Measurements from ENCODE around the gene NRG3. TPM values are rescaled to one million over a fixed set of nuclear protein-coding genes. Genes with fewer than 3 reads are reported as not detected.

Gene NRG3
- total RNA-seq, 2 donors from 2014 or later, result 0.97 TPM; not detected in 1

GRCh38 chr10:82148764-82149163 lies 273.8 kb downstream of the NRG3 start:
- no peak for TF ChIP-seq POLR2A (IDR thresholded peaks at IDR 0.05)
- TF ChIP-seq, protein P1, sequence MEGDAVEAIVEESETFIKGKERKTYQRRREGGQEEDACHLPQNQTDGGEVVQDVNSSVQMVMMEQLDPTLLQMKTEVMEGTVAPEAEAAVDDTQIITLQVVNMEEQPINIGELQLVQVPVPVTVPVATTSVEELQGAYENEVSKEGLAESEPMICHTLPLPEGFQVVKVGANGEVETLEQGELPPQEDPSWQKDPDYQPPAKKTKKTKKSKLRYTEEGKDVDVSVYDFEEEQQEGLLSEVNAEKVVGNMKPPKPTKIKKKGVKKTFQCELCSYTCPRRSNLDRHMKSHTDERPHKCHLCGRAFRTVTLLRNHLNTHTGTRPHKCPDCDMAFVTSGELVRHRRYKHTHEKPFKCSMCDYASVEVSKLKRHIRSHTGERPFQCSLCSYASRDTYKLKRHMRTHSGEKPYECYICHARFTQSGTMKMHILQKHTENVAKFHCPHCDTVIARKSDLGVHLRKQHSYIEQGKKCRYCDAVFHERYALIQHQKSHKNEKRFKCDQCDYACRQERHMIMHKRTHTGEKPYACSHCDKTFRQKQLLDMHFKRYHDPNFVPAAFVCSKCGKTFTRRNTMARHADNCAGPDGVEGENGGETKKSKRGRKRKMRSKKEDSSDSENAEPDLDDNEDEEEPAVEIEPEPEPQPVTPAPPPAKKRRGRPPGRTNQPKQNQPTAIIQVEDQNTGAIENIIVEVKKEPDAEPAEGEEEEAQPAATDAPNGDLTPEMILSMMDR (IDR thresholded peaks at IDR 0.05), result no peak
- TF ChIP-seq POLR2AphosphoS5 (IDR thresholded peaks at IDR 0.05), result no peak
- no peak overlapping the region for H3K4me3 ChIP-seq
- no peak overlapping the region for H3K27ac ChIP-seq
- H3K4me1 ChIP-seq (replicated peaks), result no peaks in the 10 kb centered on the region
- DNase-seq (ENCODE audit: low spot score), result no peak
- H3K9me3 ChIP-seq, result no peaks in the 10 kb centered on the region
- intact Hi-C loops (cut with DNase I), result no loop called here
- no peaks in the 10 kb centered on the region for H3K27me3 ChIP-seq (replicated peaks; ENCODE audit: insufficient read depth)
- 22% methylated on average over 1 of the region's 1 CpG for WGBS
- no peaks in the 10 kb centered on the region for H3K36me3 ChIP-seq

- TF ChIP-seq POLR2A (IDR thresholded peaks at IDR 0.05) (no peak), POLR2AphosphoS5 (IDR thresholded peaks at IDR 0.05) (no peak)
- TF ChIP-seq, protein P1 (IDR thresholded peaks at IDR 0.05), result no peak
- 12% methylated on average over 4 of the region's 4 CpGs for WGBS
- no peaks in the 10 kb centered on the region for H3K27me3 ChIP-seq (replicated peaks; ENCODE audit: insufficient read depth)
Measured at GRCh38 chr10:82149674-82150073, 274.7 kb downstream of the NRG3 start.

DNA sequence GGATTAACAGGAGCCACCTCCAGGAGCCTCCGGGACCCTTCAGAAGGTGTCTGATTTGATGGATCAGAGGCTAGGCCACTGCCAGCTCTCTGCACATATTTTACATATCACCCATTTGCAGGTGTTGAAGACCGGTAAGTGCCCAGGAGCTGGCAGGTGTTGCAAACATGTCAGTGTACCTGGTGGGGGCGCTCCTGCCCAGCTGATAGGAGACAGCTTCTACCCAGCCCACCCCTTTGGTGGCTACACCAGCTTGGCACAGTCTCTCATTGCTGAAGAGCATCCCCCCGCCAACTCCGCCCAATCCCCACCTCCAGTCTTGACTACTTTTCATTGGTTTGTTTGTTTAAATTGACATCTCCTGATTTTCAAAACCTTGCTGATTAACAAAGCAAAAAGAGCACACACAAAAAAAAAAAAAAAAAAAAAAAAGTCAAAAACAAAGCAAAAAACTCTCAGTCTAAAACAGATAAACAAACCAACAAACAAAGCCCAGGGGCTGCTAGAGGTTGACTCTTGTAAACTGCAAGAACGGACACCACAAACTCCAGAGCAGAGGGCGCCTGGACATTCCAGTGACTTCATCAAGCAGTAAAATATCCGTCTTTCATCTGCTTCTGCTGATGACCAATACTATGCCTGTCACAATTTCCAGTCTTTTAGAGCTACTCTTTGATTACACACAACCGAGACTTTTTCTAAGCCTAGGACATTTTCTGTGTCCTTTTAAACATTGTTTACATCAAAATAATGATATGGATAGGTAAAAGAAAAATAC lies 275.3 kb downstream of the NRG3 start:
- no peak for DNase-seq (ENCODE audit: low spot score)

More at GRCh38 chr10:82149674-82150073, 274.7 kb downstream of the NRG3 start:
- no peak for DNase-seq (ENCODE audit: low spot score)
- intact Hi-C loops (cut with DNase I), result no loop called here
- Histone ChIP-seq H3K27ac (no peak overlapping the region), H3K36me3 (no peaks in the 10 kb centered on the region), H3K9me3 (no peaks in the 10 kb centered on the region), H3K4me3 (no peak overlapping the region), H3K4me1 (replicated peaks) (no peaks in the 10 kb centered on the region)

DNA sequence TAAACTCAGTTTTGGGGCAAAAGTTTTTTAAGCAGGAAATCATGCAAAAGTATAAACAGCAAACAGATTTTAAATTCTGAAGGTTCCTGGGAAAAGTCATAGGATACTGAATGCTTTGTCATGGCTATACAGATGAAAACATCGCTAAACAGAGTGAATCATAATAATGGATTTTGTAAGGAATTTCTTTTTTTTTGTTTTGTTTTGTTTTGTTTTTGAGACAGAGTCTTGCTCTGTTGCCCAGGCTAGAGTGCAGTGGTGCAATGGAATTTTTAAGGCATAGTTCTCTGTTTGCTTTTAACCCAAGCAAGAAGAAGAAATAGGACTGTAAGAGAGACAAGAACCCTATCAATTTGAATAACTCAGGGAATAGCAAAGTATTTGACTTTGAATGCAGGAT lies 285.3 kb downstream of the NRG3 start:
- intact Hi-C loops (cut with DNase I), result no loop called here
- TF ChIP-seq POLR2AphosphoS5 (IDR thresholded peaks at IDR 0.05), result no peak
- no peak for TF ChIP-seq POLR2A (IDR thresholded peaks at IDR 0.05)
- TF ChIP-seq, protein P1 (IDR thresholded peaks at IDR 0.05), result no peak
- no peak for DNase-seq (ENCODE audit: low spot score)
- H3K4me1 ChIP-seq (replicated peaks), result no peaks in the 10 kb centered on the region
- no peak overlapping the region for H3K27ac ChIP-seq
- H3K27me3 ChIP-seq (replicated peaks; ENCODE audit: insufficient read depth), result no peaks in the 10 kb centered on the region
- 96% methylated on average over 1 of the region's 1 CpG for WGBS
- H3K9me3 ChIP-seq, result no peaks in the 10 kb centered on the region
- H3K36me3 ChIP-seq, result no peaks in the 10 kb centered on the region
- H3K4me3 ChIP-seq, result no peak overlapping the region

More for the DNA sequence above, 275.3 kb downstream of the NRG3 start:
- Histone ChIP-seq H3K9me3 (no peaks in the 10 kb centered on the region), H3K27ac (no peak overlapping the region), H3K27me3 (replicated peaks; ENCODE audit: insufficient read depth) (no peaks in the 10 kb centered on the region), H3K36me3 (no peaks in the 10 kb centered on the region), H3K4me1 (replicated peaks) (no peaks in the 10 kb centered on the region), H3K4me3 (no peak overlapping the region)
- intact Hi-C loops (cut with DNase I), result no loop called here
- TF ChIP-seq POLR2AphosphoS5 (IDR thresholded peaks at IDR 0.05), result no peak
- TF ChIP-seq, protein P1 (IDR thresholded peaks at IDR 0.05), result no peak
- no peak for TF ChIP-seq POLR2A (IDR thresholded peaks at IDR 0.05)
- whole genome bisulfite sequencing, result 46% methylated on average over 9 of the region's 9 CpGs

DNA sequence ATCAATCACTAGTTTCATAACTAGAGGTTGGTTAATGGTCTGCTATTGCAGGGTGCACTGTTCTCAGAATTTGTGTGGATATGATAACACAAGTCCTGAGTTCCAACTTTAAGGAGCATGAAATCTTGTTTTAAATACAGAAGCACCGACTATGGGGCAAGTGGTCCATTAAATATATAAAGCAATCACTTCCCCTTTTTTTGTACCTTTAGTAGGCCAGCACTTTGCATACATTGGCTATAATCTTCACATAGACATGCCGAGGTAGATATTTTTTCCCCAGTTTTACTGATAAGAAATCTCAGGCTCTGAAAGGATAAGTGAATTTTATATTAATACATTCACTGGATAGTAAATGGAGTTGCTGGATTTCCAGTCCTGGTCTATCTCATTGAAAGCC lies 286.3 kb downstream of the NRG3 start:
- WGBS, result 74% methylated on average over 2 of the region's 2 CpGs
- Histone ChIP-seq H3K27me3 (replicated peaks; ENCODE audit: insufficient read depth) (no peaks in the 10 kb centered on the region), H3K9me3 (no peaks in the 10 kb centered on the region), H3K4me1 (replicated peaks) (no peaks in the 10 kb centered on the region), H3K36me3 (no peaks in the 10 kb centered on the region), H3K27ac (no peak overlapping the region), H3K4me3 (no peak overlapping the region)
- TF ChIP-seq, protein P1 (IDR thresholded peaks at IDR 0.05), result no peak
- TF ChIP-seq POLR2AphosphoS5 (IDR thresholded peaks at IDR 0.05) (no peak), POLR2A (IDR thresholded peaks at IDR 0.05) (no peak)
- no peak for DNase-seq (ENCODE audit: low spot score)
- intact Hi-C loops (cut with DNase I), result no loop called here

All from prostate gland (tissue), 2 donors.